Upper lobe of left lung (tissue), 4 donors: ENCODE results near the gene DNAH17.

Source experiments
- EP300 ChIP-seq, 4 donors: sonication (generic); formaldehyde crosslinking; IDR thresholded peaks; one replicate each; pipeline ENCODE4 v1.5.1; 2017; ENCODE audit warnings: antibody characterized with exemption in 4 of 4, control low read depth in 2 of 4
- POLR2A ChIP-seq, 4 donors: fragments of 450-650 bp; IDR thresholded peaks; one replicate each; pipeline ENCODE4 v1.5.1; 2016 to 2017; ENCODE audit warnings: antibody characterized with exemption in 4 of 4, mild to moderate bottlenecking in 2 of 4
- POLR2AphosphoS5 ChIP-seq, 2 donors: sonication (generic); formaldehyde crosslinking; IDR thresholded peaks; one replicate each; pipeline ENCODE4 v1.5.1; 2017; ENCODE audit warnings: antibody characterized with exemption in 2 of 2
- TF ChIP-seq, protein P1 (sequence below), 6 experiments: fragments of 450-650 bp in 4 of 6; fragments of 200-600 bp in 2 of 6; sonication (generic) in 2 of 6; IDR thresholded peaks; one replicate each; pipeline ENCODE4 v1.5.1; 2016 to 2019; ENCODE audit warnings: antibody characterized with exemption in 6 of 6

DNA sequence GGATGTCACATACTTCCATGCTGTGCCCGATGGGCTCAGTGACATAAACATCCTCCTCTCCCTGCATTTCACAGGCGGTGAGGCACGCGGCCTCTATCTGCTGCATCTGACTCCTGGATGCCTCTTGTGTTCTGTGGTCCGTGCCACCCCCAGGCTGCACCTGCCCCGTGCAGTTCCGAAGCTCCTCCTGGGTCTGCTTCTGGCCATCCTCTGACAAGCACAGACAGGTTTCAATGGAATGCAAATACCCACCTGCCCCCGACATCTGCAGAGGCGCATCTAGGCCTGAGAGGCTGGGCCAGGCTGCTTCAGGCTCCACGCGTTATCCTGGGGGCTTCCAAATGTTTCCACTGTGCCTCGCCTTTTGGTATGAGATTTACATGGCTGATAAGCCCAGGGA, 46.3 kb upstream of the DNAH17 start:
- no peak for TF ChIP-seq POLR2AphosphoS5 (IDR thresholded peaks at IDR 0.05)
- TF ChIP-seq, protein P1, sequence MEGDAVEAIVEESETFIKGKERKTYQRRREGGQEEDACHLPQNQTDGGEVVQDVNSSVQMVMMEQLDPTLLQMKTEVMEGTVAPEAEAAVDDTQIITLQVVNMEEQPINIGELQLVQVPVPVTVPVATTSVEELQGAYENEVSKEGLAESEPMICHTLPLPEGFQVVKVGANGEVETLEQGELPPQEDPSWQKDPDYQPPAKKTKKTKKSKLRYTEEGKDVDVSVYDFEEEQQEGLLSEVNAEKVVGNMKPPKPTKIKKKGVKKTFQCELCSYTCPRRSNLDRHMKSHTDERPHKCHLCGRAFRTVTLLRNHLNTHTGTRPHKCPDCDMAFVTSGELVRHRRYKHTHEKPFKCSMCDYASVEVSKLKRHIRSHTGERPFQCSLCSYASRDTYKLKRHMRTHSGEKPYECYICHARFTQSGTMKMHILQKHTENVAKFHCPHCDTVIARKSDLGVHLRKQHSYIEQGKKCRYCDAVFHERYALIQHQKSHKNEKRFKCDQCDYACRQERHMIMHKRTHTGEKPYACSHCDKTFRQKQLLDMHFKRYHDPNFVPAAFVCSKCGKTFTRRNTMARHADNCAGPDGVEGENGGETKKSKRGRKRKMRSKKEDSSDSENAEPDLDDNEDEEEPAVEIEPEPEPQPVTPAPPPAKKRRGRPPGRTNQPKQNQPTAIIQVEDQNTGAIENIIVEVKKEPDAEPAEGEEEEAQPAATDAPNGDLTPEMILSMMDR (IDR thresholded peaks at IDR 0.05): no peak
- TF ChIP-seq POLR2A (IDR thresholded peaks at IDR 0.05): no peak
- TF ChIP-seq EP300 (IDR thresholded peaks at IDR 0.05): no peak
